Measurements from ENCODE around the gene USH1C.
A peak's percentile ranks its signal among the peaks of the same experiment; 100 is the strongest.

Gene USH1C

GRCh38 chr11:17543574-17544180 lies 539 bp downstream of the USH1C start:
- peaks cover 3% of the 10 kb centered on the region for H3K4me1 Mint-ChIP-seq (ENCODE audit: low read depth)
- peaks cover 12% of the 10 kb centered on the region for H3K27me3 Mint-ChIP-seq
- peak overlapping the region; percentile 30 for H3K4me3 Mint-ChIP-seq
- no peaks in the 10 kb centered on the region for H3K9me3 Mint-ChIP-seq (ENCODE audit: low read depth)
- H3K27ac Mint-ChIP-seq: no peak overlapping the region
- no peaks in the 10 kb centered on the region for H3K36me3 Mint-ChIP-seq

DNA sequence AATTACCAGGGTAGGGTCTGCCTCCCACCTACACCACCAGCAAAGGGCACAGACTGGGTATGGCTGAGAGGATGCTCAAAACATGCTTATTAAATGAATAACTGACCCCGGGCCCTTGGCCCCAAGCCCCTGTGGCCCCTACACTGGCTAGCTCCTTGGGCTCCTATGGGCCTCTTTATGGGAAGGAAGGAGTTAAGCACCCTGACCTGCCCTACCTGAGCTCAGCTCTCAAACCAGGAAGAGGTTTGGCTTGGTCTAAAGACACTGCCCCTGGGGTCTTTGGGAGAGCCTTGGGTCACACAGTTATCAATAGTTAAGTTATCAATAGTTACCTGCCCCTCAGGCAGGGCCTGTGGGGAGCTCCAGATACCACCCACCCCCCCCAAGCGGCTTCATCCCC lies 1.2 kb downstream of the USH1C start:
- peaks cover 3% of the 10 kb centered on the region for H3K4me1 Mint-ChIP-seq (ENCODE audit: low read depth)
- H3K36me3 Mint-ChIP-seq: no peaks in the 10 kb centered on the region
- H3K27ac Mint-ChIP-seq: no peak overlapping the region
- H3K27me3 Mint-ChIP-seq: peaks cover 12% of the 10 kb centered on the region
- no peaks in the 10 kb centered on the region for H3K9me3 Mint-ChIP-seq (ENCODE audit: low read depth)
- no peak overlapping the region for H3K4me3 Mint-ChIP-seq

DNA sequence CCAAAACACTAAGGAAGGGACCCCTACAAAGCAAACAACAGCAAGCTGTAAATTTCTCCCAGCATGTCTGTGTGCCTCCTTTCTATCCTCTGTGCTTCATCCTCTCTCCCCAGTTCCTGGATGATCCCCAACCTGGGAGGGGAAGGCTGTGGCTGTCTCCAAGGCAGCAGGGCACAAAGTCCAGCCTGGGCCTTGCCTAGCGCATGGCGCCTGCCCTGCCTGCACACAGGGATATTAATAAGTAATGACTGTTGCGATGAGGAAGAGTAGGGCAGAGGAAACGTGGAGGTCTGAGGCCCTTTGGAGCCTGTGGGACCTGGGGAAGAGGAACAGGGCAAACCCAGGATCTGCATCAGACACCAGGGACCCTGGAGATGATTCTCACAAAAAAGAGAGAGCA lies 2.0 kb downstream of the USH1C start:
- peaks cover 11% of the 10 kb centered on the region for H3K27me3 Mint-ChIP-seq
- H3K27ac Mint-ChIP-seq: no peak overlapping the region

DNA sequence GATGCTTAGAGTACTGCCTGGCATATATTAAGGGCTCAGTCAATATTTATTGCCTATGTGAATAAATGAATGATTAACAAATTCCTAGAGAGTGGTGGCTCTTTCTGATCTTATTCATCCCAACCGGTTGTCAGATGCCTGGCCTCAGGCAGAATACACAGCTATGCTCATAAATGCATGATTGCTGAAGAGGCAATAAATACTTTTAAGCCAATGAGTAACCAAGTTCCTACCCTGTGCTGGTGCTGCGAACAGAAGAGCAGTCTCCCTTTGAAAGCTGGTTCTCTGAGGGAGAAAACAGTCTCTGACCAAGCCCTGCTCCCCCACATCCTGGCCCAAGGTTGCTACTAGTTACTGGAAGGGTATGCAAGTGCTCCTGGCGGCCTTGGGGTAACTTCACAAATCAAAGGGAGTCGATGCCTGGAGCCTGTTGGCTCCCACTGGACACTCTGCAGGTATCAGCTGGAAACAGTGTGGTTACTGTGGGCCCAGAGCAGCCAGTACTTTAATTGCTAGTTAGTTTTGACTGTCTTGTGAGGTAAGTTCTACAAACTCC lies 2.8 kb downstream of the USH1C start:
- H3K27me3 Mint-ChIP-seq: peaks cover 10% of the 10 kb centered on the region
- H3K27ac Mint-ChIP-seq: no peak overlapping the region
- H3K9me3 Mint-ChIP-seq (ENCODE audit: low read depth): no peaks in the 10 kb centered on the region
- no peaks in the 10 kb centered on the region for H3K36me3 Mint-ChIP-seq
- peaks cover 3% of the 10 kb centered on the region for H3K4me1 Mint-ChIP-seq (ENCODE audit: low read depth)
- H3K4me3 Mint-ChIP-seq: no peak overlapping the region

More for the DNA sequence above, 2.0 kb downstream of the USH1C start:
- H3K4me3 Mint-ChIP-seq: no peak overlapping the region
- no peaks in the 10 kb centered on the region for H3K36me3 Mint-ChIP-seq
- H3K9me3 Mint-ChIP-seq (ENCODE audit: low read depth): no peaks in the 10 kb centered on the region
- H3K4me1 Mint-ChIP-seq (ENCODE audit: low read depth): peaks cover 3% of the 10 kb centered on the region

DNA sequence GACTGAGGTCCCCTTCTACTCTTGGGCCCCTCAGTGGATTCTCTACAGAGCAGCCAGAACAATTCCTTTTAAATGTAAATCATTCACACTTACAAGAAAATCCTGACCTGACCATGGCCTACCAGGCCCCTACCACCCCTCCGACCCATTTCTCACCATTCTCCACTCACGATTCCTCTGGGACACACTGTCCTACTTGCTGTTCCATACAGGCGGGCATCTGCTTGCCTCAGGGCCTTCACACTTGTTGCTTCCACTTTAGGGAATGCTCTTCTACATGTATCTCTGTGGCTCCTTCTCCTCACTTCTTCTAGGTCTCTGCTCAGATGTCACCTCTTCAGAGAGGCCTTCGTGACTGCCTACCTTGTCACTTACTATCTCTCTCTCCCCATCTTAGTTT lies 3.4 kb downstream of the USH1C start:
- H3K4me3 Mint-ChIP-seq: no peak overlapping the region
- no peaks in the 10 kb centered on the region for H3K9me3 Mint-ChIP-seq (ENCODE audit: low read depth)
- H3K4me1 Mint-ChIP-seq (ENCODE audit: low read depth): peaks cover 3% of the 10 kb centered on the region
- peaks cover 5% of the 10 kb centered on the region for H3K27me3 Mint-ChIP-seq
- no peak overlapping the region for H3K27ac Mint-ChIP-seq
- H3K36me3 Mint-ChIP-seq: no peaks in the 10 kb centered on the region

DNA sequence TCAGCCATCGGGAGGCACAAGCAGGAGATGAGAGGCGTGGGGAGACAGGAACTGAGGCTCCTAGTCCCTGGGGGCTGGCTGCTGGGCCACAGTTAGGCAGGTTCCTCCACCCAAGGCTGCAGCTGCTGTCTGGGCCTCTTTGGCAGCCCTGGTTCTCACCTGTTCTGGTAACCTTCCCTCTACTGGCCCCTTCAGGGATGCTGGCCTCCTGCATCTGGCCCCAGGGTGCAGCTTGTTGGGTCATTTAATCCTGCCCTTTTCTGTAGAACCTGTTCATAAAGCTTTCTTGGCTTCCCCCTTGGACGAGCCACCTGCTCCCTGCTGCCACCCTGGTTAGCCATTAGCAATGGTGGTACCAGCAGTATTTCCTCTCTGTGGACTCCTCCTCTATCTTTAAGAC lies 5.5 kb downstream of the USH1C start:
- no peak overlapping the region for H3K4me3 Mint-ChIP-seq
- H3K27ac Mint-ChIP-seq: no peak overlapping the region
- H3K27me3 Mint-ChIP-seq: no peaks in the 10 kb centered on the region
- H3K4me1 Mint-ChIP-seq (ENCODE audit: low read depth): no peaks in the 10 kb centered on the region
- H3K9me3 Mint-ChIP-seq (ENCODE audit: low read depth): no peaks in the 10 kb centered on the region
- H3K36me3 Mint-ChIP-seq: no peaks in the 10 kb centered on the region

DNA sequence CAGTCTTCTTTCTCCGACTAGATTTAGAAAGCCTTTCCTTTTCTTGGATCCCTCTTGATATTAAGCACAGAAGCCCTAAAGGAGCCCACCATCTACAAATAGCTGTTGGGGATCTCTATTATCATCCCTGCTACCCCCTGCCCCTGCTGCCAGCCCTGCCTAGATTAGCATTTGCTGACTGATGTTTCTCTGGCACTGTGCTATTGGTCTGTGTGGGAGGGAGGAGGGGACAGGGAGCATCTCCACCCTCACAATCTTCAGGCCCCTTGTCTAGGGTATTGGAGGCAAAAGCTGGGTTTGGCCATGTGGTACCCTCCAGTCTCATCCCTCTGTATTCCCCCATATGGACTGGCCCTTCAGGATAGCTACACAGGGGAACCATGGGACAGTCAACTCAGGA lies 6.2 kb downstream of the USH1C start:
- Mint-ChIP-seq H3K4me1 (ENCODE audit: low read depth) (no peaks in the 10 kb centered on the region), H3K9me3 (ENCODE audit: low read depth) (no peaks in the 10 kb centered on the region), H3K27ac (no peak overlapping the region), H3K36me3 (no peaks in the 10 kb centered on the region), H3K4me3 (no peak overlapping the region), H3K27me3 (no peaks in the 10 kb centered on the region)

DNA sequence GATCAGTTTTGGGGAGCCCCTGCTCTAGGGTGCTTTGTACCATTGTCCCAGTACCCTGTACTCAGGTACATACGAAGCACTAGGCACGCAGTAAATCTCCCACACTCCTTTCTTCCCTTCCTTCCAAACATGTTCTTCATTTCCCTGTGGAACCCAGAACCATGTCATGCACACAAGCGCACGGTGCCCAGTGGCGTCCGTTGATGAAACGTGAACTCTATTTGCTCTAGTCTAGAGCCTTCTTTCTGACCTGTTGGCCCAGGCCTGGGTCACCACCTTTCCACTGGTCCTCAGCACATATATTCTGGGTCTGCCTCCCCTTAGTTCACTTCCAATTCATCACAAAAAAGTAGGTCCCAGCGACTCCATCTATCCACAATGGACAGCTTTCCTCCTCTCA lies 7.0 kb downstream of the USH1C start:
- Mint-ChIP-seq H3K4me1 (ENCODE audit: low read depth) (no peaks in the 10 kb centered on the region), H3K9me3 (ENCODE audit: low read depth) (no peaks in the 10 kb centered on the region), H3K27ac (no peak overlapping the region), H3K4me3 (no peak overlapping the region), H3K27me3 (no peaks in the 10 kb centered on the region), H3K36me3 (no peaks in the 10 kb centered on the region)

- Mint-ChIP-seq H3K27ac (no peak overlapping the region), H3K4me3 (no peak overlapping the region), H3K27me3 (no peaks in the 10 kb centered on the region), H3K4me1 (ENCODE audit: low read depth) (no peaks in the 10 kb centered on the region), H3K36me3 (no peaks in the 10 kb centered on the region), H3K9me3 (ENCODE audit: low read depth) (no peaks in the 10 kb centered on the region)
Observed at GRCh38 chr11:17535488-17535887, 8.7 kb downstream of the USH1C start.

GRCh38 chr11:17533778-17534415 lies 10.3 kb downstream of the USH1C start:
- Mint-ChIP-seq H3K4me3 (no peak overlapping the region), H3K27me3 (no peaks in the 10 kb centered on the region), H3K27ac (no peak overlapping the region), H3K4me1 (ENCODE audit: low read depth) (no peaks in the 10 kb centered on the region), H3K36me3 (no peaks in the 10 kb centered on the region), H3K9me3 (ENCODE audit: low read depth) (no peaks in the 10 kb centered on the region)

- no peak overlapping the region for H3K27ac Mint-ChIP-seq
- H3K4me1 Mint-ChIP-seq (ENCODE audit: low read depth): no peaks in the 10 kb centered on the region
- H3K27me3 Mint-ChIP-seq: no peaks in the 10 kb centered on the region
- no peak overlapping the region for H3K4me3 Mint-ChIP-seq
- H3K36me3 Mint-ChIP-seq: no peaks in the 10 kb centered on the region
- no peaks in the 10 kb centered on the region for H3K9me3 Mint-ChIP-seq (ENCODE audit: low read depth)
Observed at GRCh38 chr11:17533341-17533740, 10.9 kb downstream of the USH1C start.

- no peak overlapping the region for H3K27ac Mint-ChIP-seq
- no peaks in the 10 kb centered on the region for H3K36me3 Mint-ChIP-seq
- H3K27me3 Mint-ChIP-seq: no peaks in the 10 kb centered on the region
- no peak overlapping the region for H3K4me3 Mint-ChIP-seq
- H3K4me1 Mint-ChIP-seq (ENCODE audit: low read depth): no peaks in the 10 kb centered on the region
- H3K9me3 Mint-ChIP-seq (ENCODE audit: low read depth): no peaks in the 10 kb centered on the region
Observed at GRCh38 chr11:17532784-17533183, 11.4 kb downstream of the USH1C start.

- Mint-ChIP-seq H3K4me3 (no peak overlapping the region), H3K9me3 (ENCODE audit: low read depth) (no peaks in the 10 kb centered on the region), H3K36me3 (no peaks in the 10 kb centered on the region), H3K27me3 (no peaks in the 10 kb centered on the region), H3K4me1 (ENCODE audit: low read depth) (no peaks in the 10 kb centered on the region), H3K27ac (no peak overlapping the region)
Observed at GRCh38 chr11:17531636-17532113, 12.5 kb downstream of the USH1C start.

DNA sequence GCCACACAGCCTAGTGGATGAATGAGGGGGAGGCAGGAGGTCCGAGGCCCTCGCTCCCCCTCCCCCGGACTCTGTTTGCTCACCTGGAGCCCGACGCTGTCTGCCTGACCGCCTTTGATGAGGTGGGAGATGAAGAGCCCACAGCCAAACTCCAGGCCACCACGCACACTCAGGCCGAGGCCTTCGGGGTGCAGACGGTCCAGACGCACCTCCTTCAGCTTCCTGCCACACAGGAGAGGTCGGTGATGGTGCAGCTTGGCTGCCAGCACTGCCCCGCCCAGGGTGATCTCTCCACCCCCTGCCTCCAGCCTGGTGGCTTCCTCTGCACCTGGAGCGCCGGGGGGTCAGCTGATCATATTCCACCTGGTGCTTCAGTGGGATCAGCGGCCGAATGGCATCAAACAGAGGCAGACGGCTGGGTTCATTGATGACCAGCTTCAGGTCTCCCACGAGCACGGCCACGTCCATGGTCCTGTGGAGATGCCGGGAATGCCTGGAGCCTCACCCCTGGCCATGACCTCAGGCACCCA lies 13.1 kb downstream of the USH1C start:
- Mint-ChIP-seq H3K4me1 (ENCODE audit: low read depth) (no peaks in the 10 kb centered on the region), H3K36me3 (no peaks in the 10 kb centered on the region), H3K27ac (no peak overlapping the region), H3K9me3 (ENCODE audit: low read depth) (no peaks in the 10 kb centered on the region), H3K27me3 (no peaks in the 10 kb centered on the region), H3K4me3 (no peak overlapping the region)

GRCh38 chr11:17529844-17530185 lies 14.4 kb downstream of the USH1C start:
- Mint-ChIP-seq H3K4me3 (no peak overlapping the region), H3K36me3 (no peaks in the 10 kb centered on the region), H3K9me3 (ENCODE audit: low read depth) (no peaks in the 10 kb centered on the region), H3K4me1 (ENCODE audit: low read depth) (no peaks in the 10 kb centered on the region), H3K27ac (no peak overlapping the region), H3K27me3 (no peaks in the 10 kb centered on the region)

All from activated naive CD8-positive, alpha-beta T cell (primary cell).